Bronchial epithelial cell (primary cell): ENCODE results near the gene KDF1. TPM values are rescaled to one million over a fixed set of nuclear protein-coding genes. Genes with fewer than 3 reads are reported as not detected.
"Not testable (repeated sequence)": the region's sequence is repeated elsewhere in the genome, so short reads cannot be mapped to it uniquely, and the experiment has no call there.

Experiments
- DNase-seq: peaks from one replicate; pipeline ENCODE4 v3.0.0-alpha.2; 2010; ENCODE audit warnings: low read depth
- FAIRE-seq: peaks from 2 replicates; lab custom pipeline; 2011; peaks lifted over from hg19 to GRCh38; lab: Jason Lieb, UNC
- H3K27me3 ChIP-seq: 2 replicates; pipeline ENCODE4 v1.5.1; 2011; ENCODE audit warnings: low read length; ENCODE audit not compliant: control insufficient read depth, insufficient read depth
- H3K36me3 ChIP-seq: 2 replicates; pipeline ENCODE4 v1.5.1; 2011; ENCODE audit warnings: low read length; ENCODE audit not compliant: control insufficient read depth, insufficient read depth
- H3K4me3 ChIP-seq: 2 replicates; pipeline ENCODE4 v1.5.1; 2011; ENCODE audit warnings: mild to moderate bottlenecking, low read depth, low read length, control low read depth
- total RNA-seq: library from RNA; depleted of rRNA; stranded (reverse); fragments of >200 nt; gene quantifications from 2 replicates; pipeline ENCODE4 v1.2.1, GENCODE V29; 2014
- TF ChIP-seq, protein P1 (sequence below): IDR thresholded peaks from 2 replicates; pipeline ENCODE4 v1.5.1; 2011; ENCODE audit warnings: mild to moderate bottlenecking, moderate library complexity, low read length, control low read depth, inconsistent platforms; ENCODE audit not compliant: insufficient read depth, severe bottlenecking

Gene KDF1
- total RNA-seq, 1 donor from 2014 or later = 13.2 TPM

GRCh38 chr1:26949266-26949925, 10.9 kb downstream of the KDF1 start:
- no peak for DNase-seq
- Histone ChIP-seq H3K4me3 (no peak overlapping the region), H3K27me3 (no peaks in the 10 kb centered on the region), H3K36me3 (peaks cover 29% of the 10 kb centered on the region)
- TF ChIP-seq, protein P1, sequence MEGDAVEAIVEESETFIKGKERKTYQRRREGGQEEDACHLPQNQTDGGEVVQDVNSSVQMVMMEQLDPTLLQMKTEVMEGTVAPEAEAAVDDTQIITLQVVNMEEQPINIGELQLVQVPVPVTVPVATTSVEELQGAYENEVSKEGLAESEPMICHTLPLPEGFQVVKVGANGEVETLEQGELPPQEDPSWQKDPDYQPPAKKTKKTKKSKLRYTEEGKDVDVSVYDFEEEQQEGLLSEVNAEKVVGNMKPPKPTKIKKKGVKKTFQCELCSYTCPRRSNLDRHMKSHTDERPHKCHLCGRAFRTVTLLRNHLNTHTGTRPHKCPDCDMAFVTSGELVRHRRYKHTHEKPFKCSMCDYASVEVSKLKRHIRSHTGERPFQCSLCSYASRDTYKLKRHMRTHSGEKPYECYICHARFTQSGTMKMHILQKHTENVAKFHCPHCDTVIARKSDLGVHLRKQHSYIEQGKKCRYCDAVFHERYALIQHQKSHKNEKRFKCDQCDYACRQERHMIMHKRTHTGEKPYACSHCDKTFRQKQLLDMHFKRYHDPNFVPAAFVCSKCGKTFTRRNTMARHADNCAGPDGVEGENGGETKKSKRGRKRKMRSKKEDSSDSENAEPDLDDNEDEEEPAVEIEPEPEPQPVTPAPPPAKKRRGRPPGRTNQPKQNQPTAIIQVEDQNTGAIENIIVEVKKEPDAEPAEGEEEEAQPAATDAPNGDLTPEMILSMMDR = no peak
- peak; percentile 64 for FAIRE-seq

DNA sequence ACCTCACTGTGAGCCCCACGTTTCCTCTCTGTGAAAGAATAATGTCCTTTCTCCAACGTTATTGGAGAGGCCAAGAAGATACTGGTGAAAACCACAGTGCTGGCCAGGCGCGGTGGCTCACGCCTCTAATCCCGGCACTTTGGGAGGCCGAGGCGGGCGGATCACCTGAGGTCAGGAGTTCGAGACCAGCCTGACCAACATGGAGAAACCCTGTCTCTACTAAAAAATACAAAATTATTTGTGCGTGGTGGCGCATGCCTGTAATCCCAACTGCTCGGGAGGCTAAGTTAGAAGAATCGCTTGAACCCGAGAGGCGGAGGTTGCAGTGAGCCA, 11.6 kb downstream of the KDF1 start:
- not testable (repeated sequence) for H3K4me3 ChIP-seq, DNase-seq, FAIRE-seq, H3K27me3 ChIP-seq
- H3K36me3 ChIP-seq = peaks cover 32% of the 10 kb centered on the region

- FAIRE-seq = no peak
Observed at GRCh38 chr1:26946270-26946669, 14.0 kb downstream of the KDF1 start.

DNA sequence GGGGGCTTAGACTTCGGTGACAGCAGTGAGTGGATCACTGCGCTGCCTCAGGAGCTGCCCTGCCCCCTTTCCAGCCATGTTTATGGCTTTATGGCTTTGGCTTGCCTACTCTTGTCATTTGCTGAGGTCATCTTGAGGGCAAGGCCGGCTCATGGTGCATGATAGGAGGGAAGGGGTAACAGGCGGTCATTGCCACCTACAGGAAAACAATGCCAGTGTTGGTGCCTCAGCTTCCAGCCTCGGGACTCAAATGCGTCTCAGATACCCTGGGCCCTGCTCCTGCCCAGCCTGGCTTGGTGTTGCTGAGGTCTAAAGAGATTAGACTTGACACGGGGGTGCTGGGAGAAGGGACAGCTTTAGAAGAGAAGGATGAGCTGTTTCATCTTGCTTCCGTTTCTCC, 14.5 kb downstream of the KDF1 start:
- DNase-seq = no peak
- Histone ChIP-seq H3K27me3 (no peaks in the 10 kb centered on the region), H3K4me3 (no peak overlapping the region), H3K36me3 (peaks cover 32% of the 10 kb centered on the region)
- FAIRE-seq = peak; percentile 18
- TF ChIP-seq, protein P1 = no peak

More at GRCh38 chr1:26946270-26946669, 14.0 kb downstream of the KDF1 start:
- TF ChIP-seq, protein P1 = no peak
- H3K4me3 ChIP-seq = no peak overlapping the region
- DNase-seq = no peak
- H3K36me3 ChIP-seq = peaks cover 36% of the 10 kb centered on the region
- H3K27me3 ChIP-seq = no peaks in the 10 kb centered on the region

- DNase-seq = no peak
- Histone ChIP-seq H3K36me3 (peaks cover 29% of the 10 kb centered on the region), H3K27me3 (no peaks in the 10 kb centered on the region), H3K4me3 (no peak overlapping the region)
- TF ChIP-seq, protein P1 = no peak
- peak; percentile 36 for FAIRE-seq
Observed at GRCh38 chr1:26945138-26945537, 15.1 kb downstream of the KDF1 start.

GRCh38 chr1:26942656-26943055, 17.6 kb downstream of the KDF1 start:
- H3K27me3 ChIP-seq = no peaks in the 10 kb centered on the region
- FAIRE-seq = no peak
- H3K4me3 ChIP-seq = no peak overlapping the region
- peaks cover 25% of the 10 kb centered on the region for H3K36me3 ChIP-seq
- TF ChIP-seq, protein P1 = no peak
- DNase-seq = no peak
